ENCODE results near the gene SLC39A11.

GRCh38 chr17:72622661-72623433 is 469.6 kb downstream of the SLC39A11 start:
- TF ChIP-seq, protein P1, sequence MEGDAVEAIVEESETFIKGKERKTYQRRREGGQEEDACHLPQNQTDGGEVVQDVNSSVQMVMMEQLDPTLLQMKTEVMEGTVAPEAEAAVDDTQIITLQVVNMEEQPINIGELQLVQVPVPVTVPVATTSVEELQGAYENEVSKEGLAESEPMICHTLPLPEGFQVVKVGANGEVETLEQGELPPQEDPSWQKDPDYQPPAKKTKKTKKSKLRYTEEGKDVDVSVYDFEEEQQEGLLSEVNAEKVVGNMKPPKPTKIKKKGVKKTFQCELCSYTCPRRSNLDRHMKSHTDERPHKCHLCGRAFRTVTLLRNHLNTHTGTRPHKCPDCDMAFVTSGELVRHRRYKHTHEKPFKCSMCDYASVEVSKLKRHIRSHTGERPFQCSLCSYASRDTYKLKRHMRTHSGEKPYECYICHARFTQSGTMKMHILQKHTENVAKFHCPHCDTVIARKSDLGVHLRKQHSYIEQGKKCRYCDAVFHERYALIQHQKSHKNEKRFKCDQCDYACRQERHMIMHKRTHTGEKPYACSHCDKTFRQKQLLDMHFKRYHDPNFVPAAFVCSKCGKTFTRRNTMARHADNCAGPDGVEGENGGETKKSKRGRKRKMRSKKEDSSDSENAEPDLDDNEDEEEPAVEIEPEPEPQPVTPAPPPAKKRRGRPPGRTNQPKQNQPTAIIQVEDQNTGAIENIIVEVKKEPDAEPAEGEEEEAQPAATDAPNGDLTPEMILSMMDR (conservative IDR thresholded peaks at IDR 0.05; ENCODE audit: low read depth, low read length): no peak
- TF ChIP-seq EZH2 (IDR thresholded peaks at IDR 0.05; ENCODE audit: borderline replicate concordance, low read depth, low read length, poor library complexity, severe bottlenecking): no peak
